ENCODE data around the gene IGSF9B.
"Not testable (repeated sequence)": the region's sequence is repeated elsewhere in the genome, so short reads cannot be mapped to it uniquely, and the experiment has no call there.

Gene IGSF9B

GRCh38 chr11:133956650-133957633 lies at the start of gene IGSF9B:
Gene IGSF9B, minus strand, starts transcription at chr11:133956968. Its CDS starts 214 bp downstream, at chr11:133956754.
- peaks cover 9% of the 10 kb centered on the region for H3K79me2 ChIP-seq
- TF ChIP-seq, protein P1, sequence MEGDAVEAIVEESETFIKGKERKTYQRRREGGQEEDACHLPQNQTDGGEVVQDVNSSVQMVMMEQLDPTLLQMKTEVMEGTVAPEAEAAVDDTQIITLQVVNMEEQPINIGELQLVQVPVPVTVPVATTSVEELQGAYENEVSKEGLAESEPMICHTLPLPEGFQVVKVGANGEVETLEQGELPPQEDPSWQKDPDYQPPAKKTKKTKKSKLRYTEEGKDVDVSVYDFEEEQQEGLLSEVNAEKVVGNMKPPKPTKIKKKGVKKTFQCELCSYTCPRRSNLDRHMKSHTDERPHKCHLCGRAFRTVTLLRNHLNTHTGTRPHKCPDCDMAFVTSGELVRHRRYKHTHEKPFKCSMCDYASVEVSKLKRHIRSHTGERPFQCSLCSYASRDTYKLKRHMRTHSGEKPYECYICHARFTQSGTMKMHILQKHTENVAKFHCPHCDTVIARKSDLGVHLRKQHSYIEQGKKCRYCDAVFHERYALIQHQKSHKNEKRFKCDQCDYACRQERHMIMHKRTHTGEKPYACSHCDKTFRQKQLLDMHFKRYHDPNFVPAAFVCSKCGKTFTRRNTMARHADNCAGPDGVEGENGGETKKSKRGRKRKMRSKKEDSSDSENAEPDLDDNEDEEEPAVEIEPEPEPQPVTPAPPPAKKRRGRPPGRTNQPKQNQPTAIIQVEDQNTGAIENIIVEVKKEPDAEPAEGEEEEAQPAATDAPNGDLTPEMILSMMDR (IDR thresholded peaks at IDR 0.05): no peak
- H3K4me2 ChIP-seq (ENCODE audit: low read length): peak within 1 kb of the TSS; percentile 71
- H3K4me3 ChIP-seq (ENCODE audit: low read depth, low read length): peak within 1 kb of the TSS; percentile 67
- peak within 1 kb of the TSS; percentile 28 for H3K9ac ChIP-seq
- H3K9me3 ChIP-seq (ENCODE audit: control insufficient read depth, low read length): no peaks in the 10 kb centered on the region
- peak within 1 kb of the TSS; percentile 76 for H3K27ac ChIP-seq
- no peaks in the 10 kb centered on the region for H3K27me3 ChIP-seq (ENCODE audit: control insufficient read depth, insufficient read depth, low read length)
- no peaks in the 10 kb centered on the region for H3K36me3 ChIP-seq (ENCODE audit: control insufficient read depth, insufficient read depth, low read length)
- peaks cover 16% of the 10 kb centered on the region for H3K4me1 ChIP-seq
- peak within 1 kb of the TSS; percentile 81 for H2AFZ ChIP-seq

GRCh38 chr11:134004496-134005172 lies 47.9 kb upstream of the IGSF9B start:
- no peaks in the 10 kb centered on the region for H3K9me3 ChIP-seq (ENCODE audit: control insufficient read depth, low read length)
- no peaks in the 10 kb centered on the region for H3K27me3 ChIP-seq (ENCODE audit: control insufficient read depth, insufficient read depth, low read length)
- H3K36me3 ChIP-seq (ENCODE audit: control insufficient read depth, insufficient read depth, low read length): no peaks in the 10 kb centered on the region
- no peaks in the 10 kb centered on the region for H3K4me1 ChIP-seq
- H3K4me2 ChIP-seq (ENCODE audit: low read length): no peak overlapping the region
- no peak overlapping the region for H3K4me3 ChIP-seq (ENCODE audit: low read depth, low read length)
- H3K79me2 ChIP-seq: no peaks in the 10 kb centered on the region
- TF ChIP-seq, protein P1 (IDR thresholded peaks at IDR 0.05): no peak
- H3K9ac ChIP-seq: no peak overlapping the region
- H2AFZ ChIP-seq: no peak overlapping the region
- peak overlapping the region; percentile 7 for H3K27ac ChIP-seq

DNA sequence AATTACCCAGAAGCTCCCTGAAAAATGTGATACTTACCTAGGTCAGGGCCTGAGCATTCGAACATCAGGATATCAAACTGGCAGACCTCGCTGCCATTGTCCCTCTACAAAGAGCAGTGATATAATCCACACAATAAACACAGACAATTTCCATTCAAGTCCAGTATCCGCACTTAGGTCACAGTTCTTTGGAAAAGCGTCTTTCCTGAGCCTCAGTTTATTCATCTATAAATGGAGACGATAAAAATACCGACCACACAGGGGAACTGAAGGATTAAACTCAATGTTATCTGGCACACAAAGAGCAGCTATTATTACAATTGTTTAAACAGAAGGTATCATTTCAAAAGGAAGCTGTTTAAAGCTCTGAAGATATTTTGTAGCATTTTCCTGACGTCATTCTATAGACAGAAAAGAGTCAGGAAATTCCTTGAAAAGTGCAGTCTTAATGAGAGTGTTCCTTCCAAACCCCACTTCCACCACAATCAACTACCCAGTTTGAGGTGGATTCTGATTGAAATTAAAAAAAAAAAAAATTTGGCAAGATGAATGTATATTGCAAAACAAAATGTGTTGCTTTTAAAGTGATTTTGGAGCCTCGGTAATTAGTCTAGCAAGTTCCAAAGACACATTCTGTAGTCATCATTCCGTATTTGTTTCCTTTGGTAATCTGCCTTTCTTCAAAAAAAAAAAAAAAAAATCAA lies 47.2 kb upstream of the IGSF9B start:
- no peak overlapping the region for H2AFZ ChIP-seq
- H3K27ac ChIP-seq: peak overlapping the region; percentile 19
- H3K4me2 ChIP-seq (ENCODE audit: low read length): no peak overlapping the region
- no peak overlapping the region for H3K4me3 ChIP-seq (ENCODE audit: low read depth, low read length)
- no peak overlapping the region for H3K9ac ChIP-seq
- H3K36me3 ChIP-seq (ENCODE audit: control insufficient read depth, insufficient read depth, low read length): no peaks in the 10 kb centered on the region
- H3K27me3 ChIP-seq (ENCODE audit: control insufficient read depth, insufficient read depth, low read length): no peaks in the 10 kb centered on the region
- no peaks in the 10 kb centered on the region for H3K4me1 ChIP-seq
- no peaks in the 10 kb centered on the region for H3K79me2 ChIP-seq
- no peaks in the 10 kb centered on the region for H3K9me3 ChIP-seq (ENCODE audit: control insufficient read depth, low read length)
- TF ChIP-seq, protein P1 (IDR thresholded peaks at IDR 0.05): no peak

GRCh38 chr11:134002819-134003218 lies 46.1 kb upstream of the IGSF9B start:
- not testable (repeated sequence) for H3K4me1 ChIP-seq; H3K4me2 ChIP-seq (ENCODE audit: low read length); H2AFZ ChIP-seq; H3K36me3 ChIP-seq (ENCODE audit: control insufficient read depth, insufficient read depth, low read length); H3K27me3 ChIP-seq (ENCODE audit: control insufficient read depth, insufficient read depth, low read length); H3K27ac ChIP-seq; H3K9ac ChIP-seq; H3K4me3 ChIP-seq (ENCODE audit: low read depth, low read length); H3K79me2 ChIP-seq; H3K9me3 ChIP-seq (ENCODE audit: control insufficient read depth, low read length)

DNA sequence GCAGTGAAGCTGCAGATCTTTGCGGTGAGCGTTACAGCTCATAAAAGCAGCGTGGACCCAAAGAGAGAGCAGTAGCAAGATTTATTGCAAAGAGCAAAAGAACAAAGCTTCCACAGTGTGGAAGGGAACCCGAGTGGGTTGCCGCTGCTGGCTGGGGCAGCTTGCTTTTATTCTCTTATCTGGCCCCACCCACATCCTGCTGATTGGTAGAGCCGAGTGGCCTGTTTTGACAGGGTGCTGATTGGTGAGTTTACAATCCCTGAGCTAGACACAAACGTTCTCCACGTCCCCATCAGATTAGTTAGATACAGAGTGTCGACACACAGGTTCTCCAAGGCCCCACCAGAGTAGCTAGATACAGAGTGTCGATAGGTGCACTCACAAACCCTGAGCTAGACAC lies 45.6 kb upstream of the IGSF9B start:
- H3K27ac ChIP-seq; H3K4me1 ChIP-seq; H3K27me3 ChIP-seq (ENCODE audit: control insufficient read depth, insufficient read depth, low read length); H3K4me2 ChIP-seq (ENCODE audit: low read length); H3K36me3 ChIP-seq (ENCODE audit: control insufficient read depth, insufficient read depth, low read length); H3K79me2 ChIP-seq; H3K9ac ChIP-seq; H3K4me3 ChIP-seq (ENCODE audit: low read depth, low read length); H2AFZ ChIP-seq; H3K9me3 ChIP-seq (ENCODE audit: control insufficient read depth, low read length): not testable (repeated sequence)
